ENCODE results near the gene DCDC1.

The DCDC1 gene

DNA sequence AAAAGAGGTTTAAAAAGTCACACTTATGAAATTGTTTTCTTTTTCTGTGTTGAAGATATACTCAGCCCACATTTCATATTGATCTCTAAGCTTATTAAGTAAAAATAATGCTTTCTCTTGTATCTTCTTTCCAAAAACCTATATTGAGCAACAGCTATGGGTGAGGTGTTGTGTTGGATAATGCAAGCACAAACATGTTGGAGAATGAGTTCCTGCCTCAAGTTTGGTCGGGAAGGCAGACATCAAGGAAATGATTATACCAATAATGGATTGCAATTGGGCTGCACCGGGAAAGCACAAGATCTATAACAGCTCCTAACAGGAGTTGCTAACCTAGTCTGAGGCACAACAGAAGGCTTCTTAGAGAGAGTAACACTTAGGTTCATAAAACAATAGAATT lies 474.5 kb downstream of the DCDC1 start:
- DNase-seq, result no peak

DNA sequence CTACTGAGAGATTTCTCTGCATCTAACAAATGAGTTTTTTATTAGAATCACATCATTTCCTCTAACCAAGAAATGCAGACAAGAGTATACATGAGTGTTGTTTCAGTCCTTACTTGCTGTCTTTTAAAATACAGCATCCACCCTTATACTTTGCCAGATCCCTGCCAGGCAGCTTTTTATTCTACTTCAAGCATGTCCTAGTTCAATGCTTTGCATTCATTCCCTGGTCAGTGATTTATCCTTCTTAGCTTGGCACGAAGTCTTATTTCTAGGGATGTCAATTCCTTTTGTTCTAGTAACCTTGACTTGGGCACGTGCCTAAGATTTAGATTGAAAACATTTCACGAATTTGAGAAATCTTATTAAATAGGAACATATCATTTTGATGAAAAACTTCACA lies 476.2 kb downstream of the DCDC1 start:
- no peak for DNase-seq

DNA sequence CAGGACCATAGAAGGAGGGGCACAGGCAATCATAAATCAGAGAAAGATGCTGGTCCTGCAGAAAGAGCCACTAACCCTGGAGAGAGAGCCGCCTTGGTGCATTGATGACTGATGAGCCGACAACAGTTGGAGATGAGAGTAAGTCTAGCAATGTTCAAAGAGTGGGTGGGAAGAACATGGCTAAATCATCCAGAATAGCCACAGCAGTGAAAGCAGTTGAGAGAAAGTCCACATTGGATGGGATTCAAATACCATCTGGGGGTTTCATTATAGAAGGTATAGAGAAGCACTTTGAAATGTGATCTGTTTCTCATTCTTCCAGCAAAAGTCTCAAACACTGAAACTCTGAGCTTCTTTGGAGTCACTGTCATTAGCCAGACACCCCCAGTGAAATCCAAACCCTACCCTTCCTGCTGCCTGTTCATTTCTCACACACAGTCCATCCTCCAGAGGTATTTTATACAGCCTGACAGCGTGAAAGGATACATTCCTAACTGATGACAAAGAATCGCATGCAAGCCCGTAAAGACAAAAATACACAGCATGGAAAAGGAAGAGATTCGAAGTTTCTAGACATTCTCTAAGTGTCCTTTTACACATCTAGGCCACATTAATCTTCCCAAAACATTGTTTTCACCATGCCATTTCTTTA lies 480.3 kb downstream of the DCDC1 start:
- no peak for DNase-seq

- peak; percentile 91 for DNase-seq
These were observed 490.1 kb downstream of the DCDC1 start for GRCh38 chr11:30879322-30880005.

GRCh38 chr11:30878400-30878799 lies 491.1 kb downstream of the DCDC1 start:
- DNase-seq, result no peak

- DNase-seq, result no peak
These were observed 492.7 kb downstream of the DCDC1 start for GRCh38 chr11:30876663-30877396.

DNA sequence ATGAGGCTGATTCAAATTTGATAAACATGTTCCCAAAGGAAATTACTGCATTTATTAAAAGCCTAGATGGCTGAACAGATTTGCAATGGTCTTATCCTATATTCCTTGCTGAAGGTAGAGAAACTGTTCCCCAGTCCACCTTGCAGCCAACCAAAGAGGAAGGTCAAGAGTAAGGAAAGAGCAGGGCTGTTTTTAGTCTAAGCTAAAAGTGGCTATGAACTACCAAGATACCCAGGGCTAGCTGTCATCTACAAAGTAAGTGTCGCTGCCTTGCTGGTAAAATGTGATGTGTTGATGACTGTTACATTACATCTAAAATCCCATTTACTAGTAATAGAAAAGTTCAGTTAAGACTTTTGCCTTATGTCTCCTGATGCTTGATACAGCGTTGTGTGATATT lies 493.3 kb downstream of the DCDC1 start:
- no peak for DNase-seq

- DNase-seq, result no peak
These were observed 493.7 kb downstream of the DCDC1 start for GRCh38 chr11:30875806-30876205.

DNA sequence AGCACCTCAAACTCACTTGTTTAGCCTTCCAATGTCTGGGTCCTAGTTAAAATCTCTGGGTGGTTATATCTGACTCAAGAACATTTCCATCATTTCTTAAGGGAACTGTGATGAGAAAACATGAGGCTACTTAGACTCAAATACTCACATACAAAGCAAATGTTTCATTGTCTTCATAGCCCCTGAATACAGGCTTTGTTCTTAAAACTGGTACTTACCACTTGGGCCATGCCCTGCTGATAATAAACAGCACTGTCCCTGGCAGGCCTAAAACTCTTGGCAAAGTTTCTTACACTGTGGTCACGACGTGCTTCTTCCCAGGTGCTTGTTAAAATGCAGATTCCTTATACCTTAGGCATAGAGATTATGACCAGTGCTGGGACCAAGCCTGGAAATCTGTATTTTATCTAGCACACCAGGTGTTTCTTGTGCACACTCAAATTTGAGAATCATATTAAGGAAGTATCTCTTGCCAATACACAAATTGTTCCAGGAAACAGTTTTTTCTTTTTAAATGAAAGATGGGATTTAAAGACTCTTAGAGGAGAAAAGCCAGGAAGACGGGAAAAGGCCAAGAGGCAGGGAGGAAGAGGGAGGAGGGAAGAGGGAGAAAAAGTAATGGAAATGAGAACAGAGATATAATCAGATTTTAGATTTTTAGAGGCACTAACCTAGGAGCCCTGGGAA lies 495.5 kb downstream of the DCDC1 start:
- no peak for DNase-seq

GRCh38 chr11:30868626-30869081 lies 500.9 kb downstream of the DCDC1 start:
- DNase-seq, result no peak

GRCh38 chr11:30863209-30863608 lies 506.3 kb downstream of the DCDC1 start:
- no peak for DNase-seq

- no peak for DNase-seq
These were observed 508.0 kb downstream of the DCDC1 start for GRCh38 chr11:30861531-30861930.

GRCh38 chr11:30861064-30861463 lies 508.5 kb downstream of the DCDC1 start:
- no peak for DNase-seq

GRCh38 chr11:30860146-30860545 lies 509.4 kb downstream of the DCDC1 start:
- no peak for DNase-seq

GRCh38 chr11:30859669-30860068 lies 509.9 kb downstream of the DCDC1 start:
- no peak for DNase-seq

DNA sequence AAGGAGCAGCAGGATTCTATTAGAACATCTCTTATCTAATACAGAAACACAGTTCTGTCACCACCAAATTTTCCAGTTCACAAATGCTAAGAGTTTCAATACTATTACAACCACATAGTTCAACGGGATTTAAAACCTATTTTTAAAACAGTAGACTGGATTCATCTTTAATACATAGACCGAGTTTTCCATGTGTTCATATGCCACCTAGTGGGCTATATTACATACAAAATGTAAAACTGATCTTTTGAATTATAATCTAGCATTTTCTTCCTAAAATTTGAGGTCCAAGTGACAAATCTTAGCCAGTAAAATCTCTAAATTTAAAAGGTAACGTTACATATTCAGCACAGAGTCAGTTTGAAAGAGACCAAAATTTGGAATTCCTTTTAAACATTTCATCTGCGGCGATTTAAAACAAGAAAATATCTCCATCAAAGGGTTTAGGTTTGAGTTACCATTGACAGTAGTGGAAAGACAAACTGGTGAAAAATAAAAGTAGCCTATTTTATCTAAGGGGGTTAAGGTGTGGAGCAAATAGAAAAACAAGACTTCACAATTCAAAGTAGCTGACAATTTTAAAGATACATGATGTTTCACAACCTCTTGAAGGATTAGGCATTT lies 514.0 kb downstream of the DCDC1 start:
- DNase-seq, result no peak

DNA sequence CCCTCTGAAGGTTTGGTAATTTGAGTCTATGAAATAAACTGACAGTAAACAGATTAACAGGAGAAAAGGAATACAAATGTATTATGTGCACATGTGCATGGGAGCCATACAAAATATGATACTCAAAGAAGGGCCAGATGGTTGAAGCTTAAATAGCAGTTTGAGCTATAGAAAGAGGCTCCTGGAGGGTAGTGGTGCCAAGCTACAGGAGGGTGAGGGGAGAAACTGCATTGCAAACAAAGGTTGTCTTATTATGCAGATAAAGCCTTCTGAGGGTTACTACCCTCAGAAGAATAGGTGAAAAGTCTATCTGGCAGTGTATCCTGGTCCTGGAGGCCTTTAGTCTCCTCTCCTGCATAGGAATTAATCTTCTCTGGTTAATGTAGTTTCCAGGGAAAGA lies 516.1 kb downstream of the DCDC1 start:
- DNase-seq, result no peak

GRCh38 chr11:30852645-30853044 lies 516.9 kb downstream of the DCDC1 start:
- no peak for DNase-seq

DNA sequence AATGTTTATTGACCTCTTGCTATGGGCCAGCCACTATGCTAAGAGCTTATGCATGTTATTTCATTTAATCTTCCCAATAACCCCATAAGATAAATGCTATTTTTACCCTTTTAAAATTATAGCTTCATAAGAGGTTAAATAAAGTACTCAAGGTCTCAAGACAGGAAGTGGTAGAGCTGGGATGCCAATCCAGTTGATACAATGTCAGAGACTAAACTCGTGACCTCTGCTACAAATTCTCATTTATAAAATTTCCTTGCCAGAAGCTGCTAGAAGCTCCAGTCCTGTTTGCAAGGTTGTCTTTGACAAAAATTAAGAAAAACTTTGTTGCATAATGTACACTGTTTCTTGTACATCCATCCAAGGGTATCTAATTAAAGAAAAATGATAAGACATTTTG lies 517.4 kb downstream of the DCDC1 start:
- DNase-seq, result no peak

DNA sequence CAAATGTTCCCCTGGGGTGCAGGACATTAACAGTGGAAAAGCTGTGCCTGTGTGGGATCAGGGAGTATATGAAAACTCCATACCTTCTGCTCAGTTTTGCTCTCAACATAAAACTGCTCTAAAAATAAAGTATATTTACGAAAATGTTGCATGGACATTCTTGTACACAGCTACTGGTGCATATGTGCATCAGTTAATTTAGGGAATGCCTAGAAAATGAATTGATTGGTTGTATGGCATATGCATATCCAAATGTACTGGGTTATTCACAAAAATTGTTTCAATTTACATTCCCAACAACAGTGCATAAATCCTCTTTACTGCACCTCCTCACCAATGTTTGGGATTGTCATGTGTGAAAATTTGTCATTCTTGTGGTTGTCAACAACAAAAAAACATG lies 532.3 kb downstream of the DCDC1 start:
- no peak for DNase-seq

- no peak for DNase-seq
These were observed 536.7 kb downstream of the DCDC1 start for GRCh38 chr11:30832831-30833230.

DNA sequence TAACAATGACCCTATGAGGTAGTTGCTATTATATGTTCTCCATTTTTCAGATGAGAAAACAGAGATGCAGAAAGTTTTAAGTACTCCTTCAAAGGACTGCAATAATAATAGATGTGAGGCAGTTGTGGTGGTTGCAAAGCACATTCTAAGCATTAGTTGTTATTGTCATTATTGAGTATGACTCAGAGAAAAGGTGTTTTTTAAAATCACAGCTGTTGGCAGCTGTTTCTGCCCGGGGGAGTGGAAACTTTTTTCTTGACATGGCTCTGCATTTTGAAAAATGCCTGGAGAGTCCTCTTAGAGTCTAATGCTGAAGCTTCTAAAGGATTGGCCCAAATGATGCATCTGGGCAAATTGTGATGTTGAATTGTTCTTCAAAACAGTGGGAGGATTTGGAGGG lies 538.9 kb downstream of the DCDC1 start:
- no peak for DNase-seq

DNA sequence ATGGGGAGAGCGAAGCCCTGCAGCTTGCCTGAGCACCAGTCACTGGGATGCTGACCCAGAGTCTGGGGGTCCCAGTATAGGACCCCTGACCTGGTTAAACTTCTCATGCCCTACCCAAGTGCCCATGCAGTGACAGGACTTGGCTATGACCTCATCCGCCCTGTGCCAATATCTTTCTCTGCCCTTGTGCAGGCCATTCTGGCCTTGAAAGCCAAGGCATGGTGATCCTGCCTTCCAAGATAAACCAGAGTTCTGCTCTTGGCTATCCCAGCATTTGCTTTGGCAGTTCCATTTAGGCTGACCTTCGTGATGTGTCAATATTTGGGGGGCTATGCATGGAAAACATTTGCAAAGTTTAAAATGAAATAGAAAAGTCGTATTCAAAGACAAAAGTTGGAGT lies 542.6 kb downstream of the DCDC1 start:
- no peak for DNase-seq

All from NCI-H345 (cell line).